Mesothelial cell of epicardium (in vitro differentiated cells): ENCODE data around the gene UBA7. TPM values are rescaled to one million over a fixed set of nuclear protein-coding genes. Genes with fewer than 3 reads are reported as not detected.
"Not testable (repeated sequence)": the region's sequence is repeated elsewhere in the genome, so short reads cannot be mapped to it uniquely, and the experiment has no call there.

Source experiments
- DNase-seq, 2 experiments: peaks; one replicate each; pipeline ENCODE4 v3.0.0; 2021; ENCODE audit warnings: low spot score in 2 of 2; ENCODE audit not compliant: unreplicated experiment in 2 of 2
- H3K27ac Mint-ChIP-seq: 2 replicates; pipeline ENCODE4 v1.8.0; 2021; ENCODE audit warnings: mixed read lengths
- H3K27me3 Mint-ChIP-seq: 2 replicates; pipeline ENCODE4 v1.8.0; 2021; ENCODE audit warnings: low read depth, mixed read lengths
- H3K36me3 Mint-ChIP-seq: 2 replicates; pipeline ENCODE4 v1.8.0; 2021; ENCODE audit warnings: mixed read lengths
- H3K4me1 Mint-ChIP-seq: 2 replicates; pipeline ENCODE4 v1.8.0; 2021; ENCODE audit warnings: mixed read lengths
- H3K4me3 Mint-ChIP-seq: 2 replicates; pipeline ENCODE4 v1.8.0; 2021; ENCODE audit warnings: mild to moderate bottlenecking, moderate library complexity, mixed read lengths
- H3K9me3 Mint-ChIP-seq: 2 replicates; pipeline ENCODE4 v1.8.0; 2021; ENCODE audit warnings: mixed read lengths
- CTCF ChIP-seq: fragments of 200-600 bp; sonication (generic); IDR thresholded peaks from one replicate; pipeline ENCODE4 v1.5.0; 2021; ENCODE audit warnings: antibody characterized with exemption; ENCODE audit not compliant: unreplicated experiment
- total RNA-seq: library from RNA; stranded (reverse); gene quantifications from 3 replicates; pipeline ENCODE4 v1.2.1, GENCODE V29; 2021

UBA7 gene
- total RNA-seq, 1 donor from 2014 or later: 139 TPM

GRCh38 chr3:49840388-49840787, 26.6 kb upstream of the UBA7 start:
- no peaks in the 10 kb centered on the region for H3K9me3 Mint-ChIP-seq
- H3K4me1 Mint-ChIP-seq: peaks cover 5% of the 10 kb centered on the region
- peaks cover 1% of the 10 kb centered on the region for H3K36me3 Mint-ChIP-seq
- H3K27ac Mint-ChIP-seq: peak overlapping the region; percentile 47
- no peaks in the 10 kb centered on the region for H3K27me3 Mint-ChIP-seq
- no peak overlapping the region for H3K4me3 Mint-ChIP-seq
- no peak for DNase-seq
- TF ChIP-seq CTCF: no peak

- no peaks in the 10 kb centered on the region for H3K27me3 Mint-ChIP-seq
- H3K27ac Mint-ChIP-seq: peak overlapping the region; percentile 78
- H3K4me1 Mint-ChIP-seq: peaks cover 5% of the 10 kb centered on the region
- H3K36me3 Mint-ChIP-seq: peaks cover 4% of the 10 kb centered on the region
- peak; percentile 76 for TF ChIP-seq CTCF
- no peak overlapping the region for H3K4me3 Mint-ChIP-seq
- H3K9me3 Mint-ChIP-seq: no peaks in the 10 kb centered on the region
- peak; percentile 53 to 82 for DNase-seq
Observed at GRCh38 chr3:49839193-49839809, 25.5 kb upstream of the UBA7 start.

GRCh38 chr3:49831341-49831740, 17.6 kb upstream of the UBA7 start:
- TF ChIP-seq CTCF: no peak
- Mint-ChIP-seq H3K27ac (no peak overlapping the region), H3K36me3 (peaks cover 8% of the 10 kb centered on the region), H3K27me3 (no peaks in the 10 kb centered on the region), H3K4me1 (no peaks in the 10 kb centered on the region), H3K9me3 (no peaks in the 10 kb centered on the region), H3K4me3 (no peak overlapping the region)
- no peak for DNase-seq

- H3K27ac Mint-ChIP-seq: no peak overlapping the region
- no peaks in the 10 kb centered on the region for H3K4me1 Mint-ChIP-seq
- no peak for DNase-seq
- no peaks in the 10 kb centered on the region for H3K9me3 Mint-ChIP-seq
- peaks cover 5% of the 10 kb centered on the region for H3K36me3 Mint-ChIP-seq
- no peak for TF ChIP-seq CTCF
- H3K4me3 Mint-ChIP-seq: no peak overlapping the region
- no peaks in the 10 kb centered on the region for H3K27me3 Mint-ChIP-seq
Observed at GRCh38 chr3:49826016-49826415, 12.3 kb upstream of the UBA7 start.

- DNase-seq, H3K9me3 Mint-ChIP-seq, H3K36me3 Mint-ChIP-seq, H3K4me1 Mint-ChIP-seq, H3K4me3 Mint-ChIP-seq, H3K27me3 Mint-ChIP-seq, H3K27ac Mint-ChIP-seq: not testable (repeated sequence)
Observed at GRCh38 chr3:49823131-49823530, 9.4 kb upstream of the UBA7 start.

- H3K36me3 Mint-ChIP-seq: peaks cover 5% of the 10 kb centered on the region
- H3K27me3 Mint-ChIP-seq: no peaks in the 10 kb centered on the region
- H3K4me1 Mint-ChIP-seq: peaks cover 27% of the 10 kb centered on the region
- DNase-seq: no peak
- peak overlapping the region; percentile 70 for H3K4me3 Mint-ChIP-seq
- peak overlapping the region; percentile 95 for H3K27ac Mint-ChIP-seq
- TF ChIP-seq CTCF: no peak
- H3K9me3 Mint-ChIP-seq: no peaks in the 10 kb centered on the region
Observed at GRCh38 chr3:49812916-49813496, 747 bp downstream of the UBA7 start.
